HCT116 (cell line): ENCODE data around the gene HSPA1A. TPM values are rescaled to one million over a fixed set of nuclear protein-coding genes. Genes with fewer than 3 reads are reported as not detected.

Experiments used
- ATAC-seq: fragments of 200-7000 bp; cut with Tn5 transposase; 2 replicates; pipeline ENCODE4 v1.9.1; 2020; ENCODE audit warnings: mild to moderate bottlenecking, moderate library complexity
- BruUV-seq: library from RNA; stranded (reverse); fragments of 400-500 nt; replicated peaks from 2 replicates; lab custom pipeline; 2021; lab: Mats Ljungman, UMichigan
- CTCF ChIA-PET: fragments of 300-600 bp; sonication (Branson Sonifier 250); formaldehyde crosslinking; loops from one replicate; lab custom pipeline; 2021; ENCODE audit warnings: antibody characterized with exemption; lab: Charles Lee
- POLR2A ChIA-PET: fragments of 300-600, 350-600 bp; sonication (Branson Sonifier 250); formaldehyde crosslinking; loops from one replicate; lab custom pipeline; 2021; ENCODE audit warnings: antibody characterized with exemption; lab: Charles Lee
- RAD21 ChIA-PET, 2 experiments: fragments of 300-600 bp; sonication (Branson Sonifier 250); formaldehyde crosslinking; loops; one replicate each; lab custom pipeline; 2023; ENCODE audit warnings: low total read pairs in 2 of 2; ENCODE audit not compliant: uncharacterized antibody in 2 of 2, unreplicated experiment in 2 of 2, low non-redundant PET in 1 of 2; lab: Charles Lee
- DNase-seq: peaks from one replicate; pipeline ENCODE4 v3.0.0-alpha.2; 2010; ENCODE audit warnings: low read depth, low spot score
- H2AFZ ChIP-seq: fragments of 200-600 bp; shearing (Covaris generic), sonication (generic); 2 replicates; pipeline ENCODE4 v1.6.1; 2017; ENCODE audit warnings: low read depth, mixed run types, mixed read lengths, antibody characterized with exemption, low read length; ENCODE audit not compliant: poor library complexity, severe bottlenecking
- H3K27ac ChIP-seq: 2 replicates; pipeline ENCODE4 v1.5.1; 2012; ENCODE audit warnings: low read depth, low read length
- H3K27me3 ChIP-seq: fragments of 200-600 bp; sonication (generic); 2 replicates; pipeline ENCODE4 v1.6.1; 2016; ENCODE audit warnings: mixed run types, low read length, mixed read lengths; ENCODE audit not compliant: insufficient read depth
- H3K36me3 ChIP-seq, 2 experiments: fragments of 200-500 bp in 1 of 2; fragments of 200-600 bp in 1 of 2; sonication (Bioruptor generic) in 1 of 2; sonication (generic) in 1 of 2; 2 replicates each; pipeline versions ENCODE4 v1.5.1 to v1.6.1; 2014 to 2016; ENCODE audit warnings: low read length in 2 of 2, inconsistent platforms in 1 of 2, mixed read lengths in 1 of 2, mixed run types in 1 of 2; ENCODE audit not compliant: insufficient read depth in 2 of 2, control insufficient read depth in 1 of 2
- H3K4me1 ChIP-seq, 2 experiments: fragments of 200-600 bp in 1 of 2; sonication (generic) in 1 of 2; 2 replicates each; pipeline versions ENCODE4 v1.5.1 to v1.6.1; 2012 to 2017; ENCODE audit warnings: low read length in 2 of 2, inconsistent platforms in 1 of 2, mild to moderate bottlenecking in 1 of 2, mixed read lengths in 1 of 2, mixed run types in 1 of 2, moderate library complexity in 1 of 2; ENCODE audit not compliant: insufficient read depth in 2 of 2, control insufficient read depth in 1 of 2
- H3K4me2 ChIP-seq: fragments of 200-600 bp; sonication (generic); 2 replicates; pipeline ENCODE4 v1.6.1; 2017; ENCODE audit warnings: mixed run types, low read length, mixed read lengths
- H3K4me3 ChIP-seq, 2 experiments: fragments of 200-600 bp in 1 of 2; sonication (generic) in 1 of 2; replicated peaks in 1 of 2; 2 replicates each; pipeline ENCODE4 v1.5.1; 2011 to 2016; ENCODE audit warnings: low read length in 2 of 2, control low read depth in 1 of 2, low read depth in 1 of 2, mild to moderate bottlenecking in 1 of 2, mixed read lengths in 1 of 2, mixed run types in 1 of 2
- H3K79me2 ChIP-seq: fragments of 200-600 bp; sonication (generic); 2 replicates; pipeline ENCODE4 v1.6.1; 2017; ENCODE audit warnings: mild to moderate bottlenecking, mixed run types, low read length, moderate library complexity, mixed read lengths; ENCODE audit not compliant: insufficient read depth
- H3K9ac ChIP-seq: fragments of 200-600 bp; sonication (generic); 2 replicates; pipeline ENCODE4 v1.6.1; 2016; ENCODE audit warnings: low read length, mixed read lengths
- H3K9me2 ChIP-seq: fragments of 200-600 bp; sonication (generic), shearing (Covaris generic); 2 replicates; pipeline ENCODE4 v1.6.1; 2017; ENCODE audit warnings: mixed run types, mild to moderate bottlenecking, moderate library complexity; ENCODE audit not compliant: insufficient read depth
- H3K9me3 ChIP-seq, 2 experiments: fragments of 200-500 bp in 1 of 2; fragments of 200-600 bp in 1 of 2; sonication (Bioruptor generic) in 1 of 2; sonication (generic) in 1 of 2; 2 replicates each; pipeline ENCODE4 v1.6.1; 2014 to 2017; ENCODE audit warnings: low read length in 2 of 2, mixed read lengths in 2 of 2, inconsistent platforms in 1 of 2, low read depth in 1 of 2, mild to moderate bottlenecking in 1 of 2, mixed run types in 1 of 2, moderate library complexity in 1 of 2; ENCODE audit not compliant: control insufficient read depth in 1 of 2, insufficient read depth in 1 of 2
- H4K20me1 ChIP-seq: fragments of 200-600 bp; sonication (generic), shearing (Covaris generic); 2 replicates; pipeline ENCODE4 v1.6.1; 2017; ENCODE audit warnings: mixed run types, mild to moderate bottlenecking, moderate library complexity; ENCODE audit not compliant: insufficient read depth
- CBX3 ChIP-seq: IDR thresholded peaks from 2 replicates; pipeline ENCODE4 v1.6.1; 2012; ENCODE audit warnings: low read depth
- EGR1 ChIP-seq: IDR thresholded peaks from 2 replicates; pipeline ENCODE4 v1.6.1; 2012; ENCODE audit warnings: low read depth
- ELF1 ChIP-seq: IDR thresholded peaks from 2 replicates; pipeline ENCODE4 v1.6.1; 2012; ENCODE audit warnings: low read depth, borderline replicate concordance
- EZH2 ChIP-seq: fragments of 200-600 bp; sonication (generic); IDR thresholded peaks from 2 replicates; pipeline ENCODE4 v1.6.1; 2017; ENCODE audit warnings: antibody characterized with exemption, mixed run types
- EZH2phosphoT487 ChIP-seq: fragments of 200-600 bp; IDR thresholded peaks from 2 replicates; pipeline ENCODE4 v1.6.1; 2018; ENCODE audit warnings: antibody characterized with exemption, borderline replicate concordance
- FOSL1 ChIP-seq: IDR thresholded peaks from 2 replicates; pipeline ENCODE4 v1.6.1; 2012; ENCODE audit warnings: low read depth
- JUND ChIP-seq: IDR thresholded peaks from 2 replicates; pipeline ENCODE4 v1.6.1; 2012
- POLR2AphosphoS5 ChIP-seq: IDR thresholded peaks from 2 replicates; pipeline ENCODE4 v1.6.1; 2011; ENCODE audit warnings: mild to moderate bottlenecking, low read depth, low read length, moderate library complexity
- RAD21 ChIP-seq: IDR thresholded peaks from 2 replicates; pipeline ENCODE4 v1.6.1; 2012; ENCODE audit warnings: low read depth, mild to moderate bottlenecking
- REST ChIP-seq: IDR thresholded peaks from 2 replicates; pipeline ENCODE4 v1.6.1; 2012; ENCODE audit warnings: low read depth
- SIN3A ChIP-seq: IDR thresholded peaks from 2 replicates; pipeline ENCODE4 v1.6.1; 2012; ENCODE audit warnings: low read depth
- YY1 ChIP-seq: IDR thresholded peaks from 2 replicates; pipeline ENCODE4 v1.6.1; 2011; ENCODE audit warnings: low read length, low read depth, moderate library complexity, mild to moderate bottlenecking; ENCODE audit not compliant: insufficient replicate concordance; ENCODE audit errors: extremely low read depth
- ZFX ChIP-seq: fragments of 450-650 bp; IDR thresholded peaks from 2 replicates; pipeline ENCODE4 v1.6.1; 2017
- ZNF274 ChIP-seq: fragments of 200-500 bp; sonication (Bioruptor generic); IDR thresholded peaks from 2 replicates; pipeline ENCODE4 v1.6.1; 2014; ENCODE audit warnings: mild to moderate bottlenecking, low read depth, low read length, inconsistent platforms
- intact Hi-C: fragments of 100-400 bp; cut with micrococcal nuclease; formaldehyde crosslinking; loops from 2 replicates; pipeline ENCODE4 v1.10.0; 2022
- total RNA-seq: library from RNA; stranded (reverse); gene quantifications from one replicate; pipeline ENCODE4 v1.2.1, GENCODE V29; 2021; ENCODE audit not compliant: unreplicated experiment
- TF ChIP-seq, protein P1 (sequence below): IDR thresholded peaks from 2 replicates; pipeline ENCODE4 v1.6.1; 2011; ENCODE audit warnings: mild to moderate bottlenecking, low read length, moderate library complexity; ENCODE audit not compliant: insufficient replicate concordance; ENCODE audit errors: extremely low read depth
- TF ChIP-seq, protein P2 (sequence below): IDR thresholded peaks from 2 replicates; pipeline ENCODE4 v1.6.1; 2012

Gene HSPA1A
- total RNA-seq, 1 experiment from 2014 or later, result 5.0 TPM

DNA sequence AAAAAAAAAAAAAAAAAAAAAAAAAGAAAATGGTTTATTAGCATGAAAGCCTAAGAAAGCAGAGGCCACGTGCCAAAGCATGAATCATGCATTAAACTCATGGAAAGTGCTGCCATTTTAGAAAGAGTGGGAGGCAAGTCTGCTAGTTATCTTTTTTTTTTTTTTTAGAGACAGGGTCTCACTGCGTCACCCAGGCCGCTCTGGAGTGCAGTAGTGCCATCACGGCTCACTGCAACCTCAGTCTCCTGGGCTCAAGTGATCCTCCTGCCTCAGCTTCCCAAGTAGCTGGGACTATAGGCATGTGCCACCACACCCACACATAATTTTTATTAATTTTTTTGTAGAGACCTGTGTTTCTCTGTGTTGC is 43.4 kb upstream of the HSPA1A start:
- Histone ChIP-seq H3K27ac (no peak overlapping the region), H3K4me3 (no peak overlapping the region), H3K9ac (no peak overlapping the region), H3K79me2 (no peaks in the 10 kb centered on the region), H4K20me1 (no peaks in the 10 kb centered on the region), H3K36me3 (no peaks in the 10 kb centered on the region), H2AFZ (no peak overlapping the region), H3K9me3 (no peaks in the 10 kb centered on the region), H3K4me1 (peaks cover 36 to 59% of the 10 kb centered on the region in 2 experiments), H3K9me2 (no peaks in the 10 kb centered on the region), H3K27me3 (no peaks in the 10 kb centered on the region), H3K4me2 (no peak overlapping the region)
- RAD21 ChIA-PET, result interaction anchor here in 1 of 2 experiments (0.6 to 1.4 kb wide), 3 partner anchors 58 to 180 kb away, joined by 3 to 5 read pairs (median 3); no protein-coding TSS in a partner anchor
- CTCF ChIA-PET, result interaction anchor here (0.6 to 2.0 kb wide), 3 partner anchors 20 to 813 kb away, joined by 3 to 7 read pairs (median 3); no protein-coding TSS in a partner anchor
- POLR2A ChIA-PET, result interaction anchor here (0.7 to 4.8 kb wide), 3 partner anchors 25 to 58 kb away, joined by 4 to 47 read pairs (median 7); partner anchors contain the start of gene HSPA1B
- TF ChIP-seq EGR1, result no peak
- TF ChIP-seq SIN3A, result no peak
- TF ChIP-seq YY1, result no peak
- no peak for TF ChIP-seq CBX3
- TF ChIP-seq, protein P1, sequence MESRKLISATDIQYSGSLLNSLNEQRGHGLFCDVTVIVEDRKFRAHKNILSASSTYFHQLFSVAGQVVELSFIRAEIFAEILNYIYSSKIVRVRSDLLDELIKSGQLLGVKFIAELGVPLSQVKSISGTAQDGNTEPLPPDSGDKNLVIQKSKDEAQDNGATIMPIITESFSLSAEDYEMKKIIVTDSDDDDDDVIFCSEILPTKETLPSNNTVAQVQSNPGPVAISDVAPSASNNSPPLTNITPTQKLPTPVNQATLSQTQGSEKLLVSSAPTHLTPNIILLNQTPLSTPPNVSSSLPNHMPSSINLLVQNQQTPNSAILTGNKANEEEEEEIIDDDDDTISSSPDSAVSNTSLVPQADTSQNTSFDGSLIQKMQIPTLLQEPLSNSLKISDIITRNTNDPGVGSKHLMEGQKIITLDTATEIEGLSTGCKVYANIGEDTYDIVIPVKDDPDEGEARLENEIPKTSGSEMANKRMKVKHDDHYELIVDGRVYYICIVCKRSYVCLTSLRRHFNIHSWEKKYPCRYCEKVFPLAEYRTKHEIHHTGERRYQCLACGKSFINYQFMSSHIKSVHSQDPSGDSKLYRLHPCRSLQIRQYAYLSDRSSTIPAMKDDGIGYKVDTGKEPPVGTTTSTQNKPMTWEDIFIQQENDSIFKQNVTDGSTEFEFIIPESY, result no peak
- no peak for TF ChIP-seq POLR2AphosphoS5
- TF ChIP-seq REST, result no peak
- no peak for TF ChIP-seq ZNF274
- TF ChIP-seq JUND, result no peak
- no peak for TF ChIP-seq RAD21
- TF ChIP-seq EZH2phosphoT487, result no peak
- TF ChIP-seq EZH2, result no peak
- no peak for TF ChIP-seq ELF1
- no peak for TF ChIP-seq FOSL1
- TF ChIP-seq ZFX, result no peak
- TF ChIP-seq, protein P2, sequence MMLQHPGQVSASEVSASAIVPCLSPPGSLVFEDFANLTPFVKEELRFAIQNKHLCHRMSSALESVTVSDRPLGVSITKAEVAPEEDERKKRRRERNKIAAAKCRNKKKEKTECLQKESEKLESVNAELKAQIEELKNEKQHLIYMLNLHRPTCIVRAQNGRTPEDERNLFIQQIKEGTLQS, result no peak
- intact Hi-C loops, result loop anchor here (1.0 to 5.0 kb wide), 3 partner anchors 55 to 1025 kb away; partner anchors contain the start of gene HSPA1B
- DNase-seq (no peak), ATAC-seq (no peak)
- BruUV-seq, result no TSS peak
